OCI-LY1 (cell line): Measurements from ENCODE around the gene PLEKHA7.

ENCODE experiments used
- H2AFZ ChIP-seq: fragments of 200-600 bp; sonication (generic), shearing (Covaris generic); 2 replicates; pipeline ENCODE4 v1.6.0; 2014; ENCODE audit warnings: antibody characterized with exemption, mild to moderate bottlenecking, low read length
- H3F3A ChIP-seq: fragments of 200-600 bp; sonication (generic), shearing (Covaris generic); 2 replicates; pipeline ENCODE4 v1.6.0; 2014; ENCODE audit warnings: mild to moderate bottlenecking, antibody characterized with exemption, low read length, moderate library complexity; ENCODE audit not compliant: insufficient read depth
- H3K27ac ChIP-seq: fragments of 200-600 bp; sonication (generic); 2 replicates; pipeline ENCODE4 v1.5.1; 2014; ENCODE audit warnings: low read length, mixed run types, mild to moderate bottlenecking, low read depth; ENCODE audit not compliant: poor library complexity, severe bottlenecking
- H3K27me3 ChIP-seq: fragments of 200-600 bp; sonication (generic); 2 replicates; pipeline ENCODE4 v1.6.0; 2014; ENCODE audit warnings: antibody characterized with exemption, mild to moderate bottlenecking, low read length, moderate library complexity; ENCODE audit not compliant: insufficient read depth
- H3K36me3 ChIP-seq: fragments of 200-600 bp; sonication (generic); 2 replicates; pipeline ENCODE4 v1.6.1; 2014; ENCODE audit warnings: mild to moderate bottlenecking, antibody characterized with exemption, low read length, moderate library complexity, mixed read lengths; ENCODE audit not compliant: insufficient read depth
- H3K4me1 ChIP-seq: fragments of 200-600 bp; sonication (generic); 2 replicates; pipeline ENCODE4 v1.5.1; 2014; ENCODE audit warnings: mild to moderate bottlenecking, low read length, moderate library complexity; ENCODE audit not compliant: insufficient read depth, severe bottlenecking
- H3K4me2 ChIP-seq: fragments of 200-600 bp; sonication (generic), shearing (Covaris generic); 2 replicates; pipeline ENCODE4 v1.6.1; 2014; ENCODE audit warnings: low read length
- H3K4me3 ChIP-seq: fragments of 200-600 bp; sonication (generic); 2 replicates; pipeline ENCODE4 v1.5.1; 2014; ENCODE audit warnings: low read length, low read depth, mild to moderate bottlenecking, mixed read lengths; ENCODE audit not compliant: poor library complexity, severe bottlenecking
- H3K79me2 ChIP-seq: fragments of 200-600 bp; shearing (Covaris generic); 2 replicates; pipeline ENCODE4 v1.6.1; 2016; ENCODE audit warnings: mixed run types, low read length, mixed read lengths; ENCODE audit not compliant: insufficient read depth
- H3K9ac ChIP-seq: fragments of 200-600 bp; sonication (generic), shearing (Covaris generic); 2 replicates; pipeline ENCODE4 v1.6.1; 2014; ENCODE audit warnings: mild to moderate bottlenecking, low read length, mixed read lengths
- H3K9me2 ChIP-seq: fragments of 200-600 bp; sonication (generic), shearing (Covaris generic); 2 replicates; pipeline ENCODE4 v1.6.1; 2014; ENCODE audit warnings: low read depth, mild to moderate bottlenecking, low read length, mixed read lengths
- H3K9me3 ChIP-seq: fragments of 200-600 bp; shearing (Covaris generic); 2 replicates; pipeline ENCODE4 v1.6.1; 2014; ENCODE audit warnings: low read length, mixed read lengths
- H4K20me1 ChIP-seq: fragments of 200-600 bp; sonication (generic), shearing (Covaris generic); 2 replicates; pipeline ENCODE4 v1.6.0; 2016; ENCODE audit warnings: mild to moderate bottlenecking, low read length; ENCODE audit not compliant: insufficient read depth
- CTCF ChIP-seq: fragments of 200-600 bp; sonication (generic), shearing (Covaris generic); IDR thresholded peaks from 2 replicates; pipeline ENCODE4 v1.5.1; 2017; ENCODE audit warnings: mild to moderate bottlenecking, antibody characterized with exemption, low read length, moderate library complexity, mixed read lengths
- EZH2 ChIP-seq: fragments of 200-600 bp; sonication (generic), shearing (Covaris generic); IDR thresholded peaks from 2 replicates; pipeline ENCODE4 v1.8.0; 2017; ENCODE audit warnings: borderline replicate concordance, mixed run types, mild to moderate bottlenecking, antibody characterized with exemption, low read length, moderate library complexity, mixed read lengths

Gene PLEKHA7

GRCh38 chr11:17012179-17012578, 2.0 kb downstream of the PLEKHA7 start:
- Histone ChIP-seq H3K9me2 (no peaks in the 10 kb centered on the region), H3K79me2 (no peaks in the 10 kb centered on the region), H3K27me3 (peaks cover 11% of the 10 kb centered on the region), H3K4me1 (peaks cover 3% of the 10 kb centered on the region), H3K4me3 (no peak overlapping the region), H3K36me3 (no peaks in the 10 kb centered on the region), H3F3A (no peaks in the 10 kb centered on the region), H4K20me1 (no peaks in the 10 kb centered on the region), H3K4me2 (no peak overlapping the region), H3K9me3 (no peaks in the 10 kb centered on the region), H3K27ac (no peak overlapping the region), H2AFZ (no peak overlapping the region), H3K9ac (no peak overlapping the region)
- TF ChIP-seq CTCF (no peak), EZH2 (no peak)

GRCh38 chr11:17010851-17011420, 3.3 kb downstream of the PLEKHA7 start:
- H4K20me1 ChIP-seq, result no peaks in the 10 kb centered on the region
- no peaks in the 10 kb centered on the region for H3K9me3 ChIP-seq
- H2AFZ ChIP-seq, result no peak overlapping the region
- H3K9me2 ChIP-seq, result no peaks in the 10 kb centered on the region
- no peak overlapping the region for H3K9ac ChIP-seq
- no peak for TF ChIP-seq CTCF
- no peak for TF ChIP-seq EZH2
- H3K79me2 ChIP-seq, result no peaks in the 10 kb centered on the region
- H3K27ac ChIP-seq, result no peak overlapping the region
- H3K36me3 ChIP-seq, result no peaks in the 10 kb centered on the region
- no peak overlapping the region for H3K4me2 ChIP-seq
- H3K4me3 ChIP-seq, result no peak overlapping the region
- H3K4me1 ChIP-seq, result peaks cover 3% of the 10 kb centered on the region
- no peaks in the 10 kb centered on the region for H3F3A ChIP-seq
- peaks cover 11% of the 10 kb centered on the region for H3K27me3 ChIP-seq

GRCh38 chr11:17008099-17008498, 6.1 kb downstream of the PLEKHA7 start:
- peaks cover 11% of the 10 kb centered on the region for H3K27me3 ChIP-seq

More at GRCh38 chr11:17008099-17008498, 6.1 kb downstream of the PLEKHA7 start:
- no peaks in the 10 kb centered on the region for H3K36me3 ChIP-seq
- H3K27ac ChIP-seq, result no peak overlapping the region
- no peak overlapping the region for H3K9ac ChIP-seq
- no peaks in the 10 kb centered on the region for H4K20me1 ChIP-seq
- no peak overlapping the region for H3K4me3 ChIP-seq
- H3K4me1 ChIP-seq, result no peaks in the 10 kb centered on the region
- H3K9me2 ChIP-seq, result no peaks in the 10 kb centered on the region
- no peaks in the 10 kb centered on the region for H3K79me2 ChIP-seq
- H2AFZ ChIP-seq, result no peak overlapping the region
- no peaks in the 10 kb centered on the region for H3K9me3 ChIP-seq
- TF ChIP-seq CTCF, result no peak
- no peak for TF ChIP-seq EZH2
- no peak overlapping the region for H3K4me2 ChIP-seq
- no peaks in the 10 kb centered on the region for H3F3A ChIP-seq
